ENCODE data around the gene C1orf52.

The C1orf52 gene

GRCh38 chr1:85277802-85278201 lies 18.3 kb upstream of the C1orf52 start:
- no peak for TF ChIP-seq CTCF (conservative IDR thresholded peaks at IDR 0.05)
- H3K27ac ChIP-seq, result peak overlapping the region; percentile 86

GRCh38 chr1:85276978-85277639 lies 17.6 kb upstream of the C1orf52 start:
- TF ChIP-seq CTCF (conservative IDR thresholded peaks at IDR 0.05), result no peak
- H3K27ac ChIP-seq, result peak overlapping the region; percentile 86

GRCh38 chr1:85276215-85276977 lies 16.9 kb upstream of the C1orf52 start, which contains the start of gene BCL10:
TSS of gene BCL10 (minus strand) at chr1:85276632. CDS start at chr1:85276352, 280 bp downstream.
- peak within 1 kb of the TSS; percentile 86 for H3K27ac ChIP-seq
- no peak for TF ChIP-seq CTCF (conservative IDR thresholded peaks at IDR 0.05)

GRCh38 chr1:85275701-85276214 lies 16.3 kb upstream of the C1orf52 start:
- H3K27ac ChIP-seq, result peak overlapping the region; percentile 86
- TF ChIP-seq CTCF (conservative IDR thresholded peaks at IDR 0.05), result no peak

GRCh38 chr1:85274969-85275453 lies 15.5 kb upstream of the C1orf52 start:
- H3K27ac ChIP-seq, result peak overlapping the region; percentile 86; the same call in 1 of the 2 replicates
- no peak for TF ChIP-seq CTCF (conservative IDR thresholded peaks at IDR 0.05)

GRCh38 chr1:85273397-85273796 lies 13.9 kb upstream of the C1orf52 start:
- TF ChIP-seq CTCF (conservative IDR thresholded peaks at IDR 0.05), result no peak
- no peak overlapping the region for H3K27ac ChIP-seq

All from VCaP (cell line).